T1000 (cell line): ENCODE data around the gene CCM2.

Experiments
- DNase-seq: peaks from one replicate; lab custom pipeline; 2025; ENCODE audit warnings: mixed read lengths; lab: John Stamatoyannopoulos, UW

Gene CCM2

DNA sequence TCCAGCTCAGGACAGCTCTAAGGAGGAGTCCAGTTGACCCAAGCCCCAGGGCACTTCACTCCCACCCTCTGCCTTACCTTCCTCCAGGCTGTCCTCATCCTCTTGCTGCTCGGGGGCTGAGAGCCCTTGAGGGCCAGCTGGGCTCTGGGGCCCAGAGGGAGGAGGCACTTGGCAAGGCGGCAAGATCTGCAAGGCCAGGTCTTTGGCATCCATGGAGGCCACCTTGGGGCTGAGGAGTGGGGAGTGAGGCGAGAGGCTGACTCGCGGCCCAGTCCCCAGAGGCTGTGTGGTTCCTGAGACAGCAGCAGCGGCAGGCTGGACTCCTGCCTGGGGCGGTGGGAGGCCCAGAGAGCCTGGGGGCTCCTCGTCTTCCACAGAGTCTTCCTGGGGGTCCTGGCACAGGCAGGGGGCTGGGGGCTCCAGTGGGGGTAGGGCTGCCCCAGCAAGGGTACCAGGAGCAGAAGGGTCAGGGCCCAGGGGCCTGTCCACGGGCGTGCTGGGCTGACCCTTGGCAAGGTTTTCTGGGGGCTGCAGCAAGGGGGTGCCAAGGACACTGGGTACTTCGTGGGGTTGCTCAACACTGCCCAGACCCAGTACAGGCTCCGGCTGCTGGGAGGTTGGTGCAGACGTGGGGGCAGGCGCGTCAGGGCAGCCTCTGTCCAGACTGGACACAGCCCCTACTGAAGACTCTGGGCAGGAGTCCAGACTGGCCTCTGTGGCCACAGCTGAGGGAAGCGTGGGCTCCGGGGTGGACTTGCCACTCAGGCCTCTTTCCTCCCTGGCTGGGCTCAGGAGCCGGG is 82.2 kb downstream of the CCM2 start:
- no peak for DNase-seq

DNA sequence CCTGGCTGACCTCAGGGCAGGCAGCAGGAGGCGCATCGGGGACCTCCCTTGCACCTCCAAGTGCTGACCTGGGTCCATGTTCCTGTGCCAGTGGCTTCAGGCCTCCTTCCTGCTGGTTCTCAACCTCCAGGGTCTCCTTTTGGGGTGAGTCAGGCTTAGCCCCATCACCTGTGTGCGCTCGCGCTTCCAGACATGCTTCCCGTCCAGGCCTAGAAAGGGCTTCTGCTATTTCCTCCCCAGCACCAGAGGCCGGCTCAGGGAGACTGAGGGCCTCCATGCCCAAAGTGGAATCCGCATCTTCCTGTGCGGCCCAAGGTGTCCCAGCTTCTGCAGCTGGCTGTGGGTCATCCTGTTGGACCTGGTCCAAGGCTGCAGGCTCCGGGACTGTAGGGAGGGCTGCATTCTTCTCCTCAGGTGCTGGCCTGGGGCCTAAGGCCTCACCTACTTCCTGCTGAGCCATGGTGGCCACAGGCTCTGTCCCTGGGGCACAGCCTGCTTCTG is 82.9 kb downstream of the CCM2 start:
- no peak for DNase-seq

DNA sequence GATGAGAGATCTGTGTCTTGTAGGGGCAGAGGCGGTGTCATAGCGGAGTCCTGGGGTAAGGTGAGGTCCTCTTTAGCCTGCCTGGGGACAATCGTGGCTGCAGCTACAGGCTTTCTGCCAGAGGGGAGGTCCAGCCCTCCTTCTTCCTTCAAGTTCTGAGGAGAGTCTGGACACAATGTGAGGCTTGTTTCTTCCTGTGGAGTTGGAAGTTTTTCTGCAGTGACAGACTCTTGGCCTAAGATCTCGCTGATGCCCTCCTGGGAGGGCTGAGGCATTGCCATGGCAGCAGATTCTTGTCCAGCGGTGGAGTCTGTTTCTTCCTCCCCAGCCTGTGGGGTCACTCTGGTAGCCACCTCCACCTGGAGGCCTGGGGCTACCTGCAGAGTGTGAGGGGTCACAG is 84.3 kb downstream of the CCM2 start:
- no peak for DNase-seq

DNA sequence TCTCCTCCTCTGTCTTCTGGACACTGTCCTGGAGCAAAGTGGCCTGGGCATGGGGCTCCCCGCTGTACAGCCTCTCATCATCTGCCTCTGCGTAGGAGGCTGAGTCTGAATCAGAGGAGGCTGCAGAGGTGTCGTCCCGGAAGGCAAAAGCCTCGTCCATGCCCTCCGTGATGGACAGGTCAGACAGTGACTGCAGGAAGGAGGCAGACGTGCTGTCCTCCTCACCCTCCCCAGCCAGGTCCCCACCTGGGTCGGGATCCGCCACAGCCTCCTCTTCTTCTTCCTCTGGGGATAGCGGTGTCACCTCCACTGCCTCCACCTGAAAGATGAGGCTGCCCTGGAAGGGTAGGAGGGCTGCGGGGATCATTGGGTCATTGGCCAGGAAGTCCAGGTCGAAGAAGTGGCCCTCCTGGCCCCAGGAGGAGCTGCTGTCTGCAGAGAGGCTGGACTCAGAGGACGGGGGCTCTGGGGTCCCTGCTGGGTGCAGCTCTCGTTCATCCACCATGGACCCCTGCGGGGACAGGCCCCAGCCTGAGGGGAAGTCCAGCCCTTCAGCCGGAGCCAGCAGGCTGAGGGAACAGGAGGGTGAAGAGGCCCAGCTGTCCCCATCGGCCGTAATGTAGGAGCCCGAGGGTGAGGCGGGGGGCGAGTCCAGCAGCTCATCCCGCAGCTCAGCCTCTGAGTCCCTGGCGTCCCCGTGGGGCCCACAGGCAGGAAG is 85.1 kb downstream of the CCM2 start:
- no peak for DNase-seq

DNA sequence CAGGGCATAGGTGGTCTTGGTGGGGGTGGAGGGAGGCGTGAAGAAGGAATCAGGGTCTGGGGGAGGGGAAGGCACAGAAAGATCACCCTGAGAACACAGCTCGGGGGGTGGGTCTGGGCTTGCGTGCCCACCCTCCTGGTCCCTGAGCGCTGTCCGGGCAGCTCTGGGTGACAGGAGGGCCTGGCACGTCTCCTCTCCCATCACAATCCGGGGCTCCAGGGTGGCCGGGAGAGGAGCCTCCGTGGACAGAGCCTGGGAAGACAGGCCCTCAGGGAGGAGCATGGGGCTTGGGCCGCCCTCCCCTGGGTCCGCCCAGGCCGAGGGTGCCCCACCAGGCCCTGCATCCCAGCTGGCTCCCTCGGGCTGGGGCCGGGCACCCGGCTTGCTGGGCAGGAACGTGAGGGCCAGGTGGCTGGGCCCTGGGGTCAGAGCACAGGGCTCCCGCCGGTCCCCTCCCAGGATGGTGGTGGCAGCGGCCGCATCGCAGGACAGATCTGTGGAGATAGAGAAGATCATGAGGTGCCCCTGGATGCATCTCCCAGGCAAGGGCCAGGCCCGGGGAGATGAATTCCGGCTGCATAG is 85.7 kb downstream of the CCM2 start:
- no peak for DNase-seq

DNA sequence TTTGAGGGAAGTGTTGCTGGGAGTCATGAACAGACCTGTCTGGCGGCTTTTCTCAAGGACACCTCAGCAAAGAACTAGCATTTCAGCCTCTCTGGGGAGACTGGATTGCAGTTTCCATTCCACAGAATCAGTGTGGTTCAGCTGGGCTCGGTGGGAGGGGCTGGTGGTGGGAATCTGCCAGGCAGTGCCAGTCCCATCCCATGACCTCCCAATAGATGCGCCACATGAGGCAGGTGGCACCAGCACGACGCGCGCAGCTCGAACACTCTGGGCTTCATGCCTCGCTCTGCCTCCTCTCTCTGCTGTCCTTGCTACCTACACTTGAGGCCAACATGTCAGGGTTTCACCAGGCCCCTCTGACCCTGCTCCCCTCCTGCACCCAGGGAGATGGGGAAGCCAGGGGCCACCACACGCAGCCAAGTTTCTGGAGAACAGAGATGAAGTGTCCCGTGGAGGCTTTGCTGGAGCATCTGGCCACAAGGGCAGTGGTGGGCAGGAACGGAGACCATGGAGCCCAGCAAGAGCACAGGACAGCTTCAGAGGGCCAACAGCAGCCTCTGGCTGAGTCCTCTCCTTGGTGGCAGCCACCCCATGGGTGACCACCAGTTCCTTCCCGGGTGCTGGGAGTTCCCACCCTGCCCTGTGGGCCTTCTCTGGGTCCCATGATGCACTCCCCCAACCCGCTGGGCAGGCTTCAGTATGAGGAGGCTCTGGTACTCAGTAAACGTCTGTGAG is 86.5 kb downstream of the CCM2 start:
- DNase-seq = no peak

DNA sequence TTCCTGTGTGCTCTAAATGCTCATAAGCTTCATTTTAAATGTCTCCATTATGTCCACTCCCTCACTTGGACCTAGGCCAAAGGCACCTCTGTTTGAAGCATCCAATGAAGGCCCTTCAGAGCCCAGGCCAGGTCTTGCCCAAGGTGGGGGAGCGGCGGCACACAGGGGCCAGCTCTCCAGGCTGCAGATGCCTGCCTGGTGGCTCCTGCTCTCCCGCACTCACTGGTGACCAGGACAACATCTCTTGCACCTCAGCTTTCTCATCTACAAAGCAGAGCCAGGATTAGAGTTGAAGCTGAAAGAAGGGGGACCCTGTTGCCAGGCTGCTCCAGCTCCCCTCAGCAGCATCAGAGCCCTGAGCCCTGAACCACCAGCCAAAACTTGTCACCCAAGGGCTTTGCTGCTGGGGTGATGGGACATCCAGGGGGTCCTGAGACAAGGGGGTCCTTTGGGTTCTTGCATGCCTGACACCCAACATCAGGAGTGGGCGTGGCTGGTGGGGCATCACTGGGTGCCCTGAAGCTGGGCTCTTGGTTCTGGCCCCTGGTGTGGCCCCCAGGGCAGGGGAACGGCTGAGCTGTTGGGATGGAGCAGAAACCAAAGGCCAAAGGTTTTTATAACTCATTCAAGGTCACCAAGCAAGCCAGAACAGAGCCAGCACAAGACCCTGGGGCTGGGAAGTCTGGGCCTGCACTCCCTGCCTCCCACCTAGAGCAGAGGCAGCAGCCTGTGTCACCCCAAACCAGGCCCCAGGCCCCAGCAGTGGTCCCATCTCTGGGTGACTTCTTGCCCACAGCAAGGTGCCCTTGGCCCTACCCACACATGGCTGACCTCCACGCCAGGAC is 87.5 kb downstream of the CCM2 start:
- no peak for DNase-seq

DNA sequence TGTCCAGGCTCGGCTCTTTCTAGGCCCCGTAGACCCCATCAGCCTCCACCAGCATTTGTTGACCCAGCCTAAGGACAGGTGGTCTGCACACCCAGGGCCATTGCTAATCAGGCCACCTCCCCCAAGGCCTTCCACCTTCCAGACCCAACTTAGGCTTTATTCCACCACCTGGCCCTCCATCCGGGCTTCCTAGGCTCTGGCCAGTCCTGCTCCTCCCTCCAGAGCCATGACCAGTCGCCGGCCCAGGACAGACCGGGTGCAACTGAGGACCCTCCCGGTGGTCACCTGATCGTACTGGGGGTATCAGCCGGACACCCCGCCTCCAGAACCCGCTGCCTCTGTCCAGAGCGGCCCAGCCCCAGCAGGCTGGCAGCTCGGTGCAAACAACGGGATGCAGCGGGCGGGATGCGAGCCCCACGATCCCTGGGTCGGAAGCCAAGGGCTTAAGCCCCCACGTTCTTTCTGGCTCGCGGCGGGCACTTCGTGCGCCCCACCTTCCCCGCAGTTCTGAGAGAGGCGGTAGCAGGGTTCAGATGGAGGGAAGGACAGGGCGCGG is 88.2 kb downstream of the CCM2 start:
- DNase-seq = no peak

DNA sequence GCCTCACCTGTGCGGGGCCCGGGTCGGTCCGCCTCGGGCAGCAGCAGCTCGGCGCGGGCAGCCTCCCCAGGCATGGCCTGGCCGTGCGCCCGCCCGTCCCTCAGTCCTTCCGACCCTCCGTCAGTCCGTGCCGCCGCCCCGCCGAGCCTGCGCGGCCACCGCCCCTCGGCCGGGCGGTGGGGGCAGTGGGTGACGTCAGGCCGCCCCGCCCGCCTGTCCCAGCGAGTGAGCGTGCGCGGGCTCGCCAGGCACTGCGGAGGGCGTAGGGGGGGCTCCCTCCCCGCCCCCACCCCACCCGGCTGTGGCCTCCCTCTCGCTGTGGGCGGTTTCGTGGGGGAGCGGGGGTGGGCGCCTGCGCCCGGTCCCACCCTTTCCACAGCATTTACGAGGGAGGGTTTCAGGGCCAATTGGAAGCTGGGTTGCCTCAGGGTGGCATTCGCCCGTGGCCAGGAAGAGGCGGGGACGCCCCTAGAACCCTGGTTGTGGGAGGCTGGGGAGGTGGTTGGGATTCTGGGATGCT is 88.9 kb downstream of the CCM2 start, which contains the start of gene NACAD:
Gene NACAD (minus strand): TSS at position 149 of the 520 bp plus-strand sequence. CDS start 75 bp downstream, at position 74.
- DNase-seq = peak; percentile 24

DNA sequence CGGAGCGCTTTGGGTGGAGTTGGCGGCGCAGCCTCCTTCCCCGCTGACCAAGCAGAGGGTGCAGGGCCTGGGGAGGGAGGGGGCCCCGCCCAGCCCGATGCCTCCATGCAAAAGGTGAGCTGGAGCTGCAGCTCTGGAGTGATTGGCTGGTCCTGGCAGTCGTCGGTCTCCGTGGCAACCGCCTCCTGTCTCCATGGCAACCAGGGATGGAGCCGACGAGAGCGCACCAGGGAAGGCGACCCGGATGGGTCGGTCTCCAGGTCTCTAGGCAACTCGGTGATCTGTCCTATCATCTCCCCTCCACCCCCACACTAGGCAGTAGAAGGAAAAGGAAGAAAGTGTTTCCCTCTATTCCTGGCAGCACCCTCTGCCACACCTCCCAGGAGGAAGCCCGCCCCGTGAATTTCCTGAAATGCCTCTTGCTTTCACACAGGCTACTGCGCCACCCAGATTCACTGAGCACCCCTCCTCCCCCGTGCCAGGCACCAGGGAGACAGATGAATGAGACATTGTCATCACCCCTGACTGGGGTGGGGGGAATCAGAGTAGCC is 89.4 kb downstream of the CCM2 start:
- DNase-seq = peak; percentile 24

DNA sequence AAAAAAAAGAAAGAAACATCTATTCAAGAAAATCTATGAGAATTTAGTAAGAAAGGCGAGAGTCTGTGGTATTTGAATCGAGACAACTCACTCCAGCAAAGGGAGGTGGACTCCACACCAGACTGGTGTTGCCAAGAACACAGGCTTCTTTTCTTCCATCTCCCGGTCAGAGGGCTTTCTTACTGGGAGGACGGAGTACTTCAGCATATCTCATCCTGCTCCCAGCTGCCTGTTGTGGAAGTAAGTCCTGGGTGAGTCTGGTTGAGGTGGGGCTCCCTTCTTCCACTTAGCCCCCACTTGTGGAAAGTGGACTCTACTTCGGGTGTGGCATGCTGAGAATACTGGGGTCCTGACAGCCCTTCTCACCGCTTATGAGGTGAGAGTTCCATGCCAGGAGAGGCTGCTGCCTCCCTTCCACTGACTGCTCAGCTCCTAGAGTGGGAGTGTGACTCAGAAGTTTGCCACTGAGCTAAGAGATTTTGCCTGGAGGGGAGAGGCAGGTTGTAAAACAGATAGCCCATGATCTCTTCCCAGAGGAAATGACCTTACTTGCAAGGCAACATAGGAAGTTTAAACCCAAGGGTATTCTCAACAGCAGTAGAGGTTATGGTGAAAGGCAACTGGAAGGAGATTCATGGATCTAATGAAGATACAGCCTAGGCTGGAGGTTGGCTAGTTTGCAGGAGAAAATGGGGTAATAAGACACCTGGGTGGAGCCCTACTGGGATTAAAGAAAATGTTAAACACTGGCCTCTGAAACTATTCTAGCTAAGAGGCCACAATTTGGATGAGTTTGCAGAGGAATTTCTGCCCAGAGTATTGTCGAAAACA is 92.3 kb downstream of the CCM2 start:
- DNase-seq = peak; percentile 74

DNA sequence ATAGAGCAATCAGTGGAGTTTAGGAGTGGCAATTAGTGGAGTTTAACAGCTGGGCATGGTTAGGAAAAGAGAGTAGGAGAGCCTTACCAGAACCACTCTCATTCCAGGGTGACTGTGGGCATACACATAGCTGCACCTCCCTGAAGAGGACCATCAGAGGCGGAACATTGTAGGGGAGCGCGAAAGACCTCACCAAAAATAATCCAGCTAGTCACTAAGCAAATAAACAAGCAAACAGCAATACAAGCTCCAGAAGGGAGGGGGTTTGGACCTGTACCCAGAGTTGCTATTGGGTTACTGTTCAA is 92.9 kb downstream of the CCM2 start:
- DNase-seq = no peak

DNA sequence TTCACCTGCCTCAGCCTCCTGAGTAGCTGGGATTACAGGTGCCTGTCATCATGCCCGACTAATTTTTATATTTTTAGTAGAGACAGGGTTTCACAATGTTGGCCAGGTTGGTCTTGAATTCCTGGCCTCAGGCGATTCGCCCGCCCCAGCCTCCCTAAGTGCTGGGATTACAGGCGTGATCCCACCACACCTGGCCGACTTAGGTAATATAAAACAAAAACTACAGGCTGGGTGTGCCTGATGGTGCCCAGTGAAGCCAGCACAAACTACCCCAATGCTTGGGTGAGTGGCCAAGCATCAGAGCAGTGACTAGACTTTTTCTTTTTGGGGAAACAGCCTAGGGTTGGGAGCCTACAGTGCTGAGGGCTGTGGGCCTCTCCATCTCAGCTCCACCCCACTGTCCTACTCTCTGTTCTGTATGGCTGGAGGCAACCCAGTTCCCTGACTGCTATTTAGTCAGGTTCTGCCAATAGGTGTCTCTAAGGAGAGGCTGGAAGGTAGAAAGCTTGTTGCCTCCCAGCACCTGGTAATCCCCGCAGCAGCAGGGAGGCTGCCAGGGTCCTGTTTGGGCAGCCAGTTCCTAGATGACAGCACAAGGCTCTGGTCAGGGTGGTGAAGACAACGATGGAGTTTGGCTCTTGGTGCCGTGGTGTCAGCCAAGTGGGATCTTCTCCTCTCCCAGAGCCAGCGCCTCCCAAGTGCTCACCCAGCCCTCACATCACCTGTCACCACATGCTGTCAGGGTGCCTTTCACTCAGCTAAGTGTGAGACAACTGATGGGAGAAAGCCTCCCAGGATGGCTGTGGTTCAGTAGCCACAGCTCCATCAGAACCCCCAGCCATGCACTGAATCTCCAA is 99.2 kb downstream of the CCM2 start:
- no peak for DNase-seq

DNA sequence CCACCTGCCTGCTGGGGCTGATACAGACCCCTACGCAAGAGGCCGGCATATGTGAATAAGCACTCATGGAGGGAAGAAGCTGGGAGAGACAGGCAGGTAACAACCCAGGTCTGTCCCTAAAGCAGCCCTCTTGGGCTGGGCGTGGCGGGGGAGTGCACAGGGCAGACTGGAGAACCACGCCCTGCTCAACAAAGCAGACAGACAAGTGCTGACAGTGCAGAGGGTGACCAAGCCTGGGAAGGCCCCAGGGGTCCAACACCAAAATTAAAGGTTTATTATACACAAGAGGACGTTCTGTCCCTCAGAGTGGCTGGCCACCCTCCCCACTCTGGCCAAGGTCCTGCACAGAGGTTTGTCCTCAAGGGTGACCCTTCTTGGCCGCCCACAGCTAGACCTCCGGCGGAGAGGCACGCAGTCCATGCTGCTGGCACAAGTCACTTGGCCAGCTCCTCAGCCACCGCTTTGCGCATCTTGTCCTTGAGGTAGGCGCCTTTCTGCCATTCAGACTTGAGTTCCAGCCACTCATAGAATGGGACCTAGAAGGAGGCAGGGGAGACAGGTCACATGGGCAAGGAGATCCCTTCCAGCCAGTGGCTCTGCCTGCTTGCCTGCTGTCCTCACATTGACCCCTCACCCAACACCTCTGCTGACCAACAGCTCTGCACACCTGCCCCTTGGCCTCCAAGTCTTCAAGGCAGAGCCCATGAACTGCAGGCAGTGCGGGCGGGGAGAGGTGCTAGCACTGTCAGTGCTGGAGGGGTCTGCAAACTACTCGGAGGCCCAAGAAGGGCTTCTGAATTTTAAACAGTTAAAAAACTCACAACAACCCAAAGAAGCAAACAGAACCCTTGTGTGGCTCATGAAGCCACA is 100.1 kb downstream of the CCM2 start:
- DNase-seq = no peak

DNA sequence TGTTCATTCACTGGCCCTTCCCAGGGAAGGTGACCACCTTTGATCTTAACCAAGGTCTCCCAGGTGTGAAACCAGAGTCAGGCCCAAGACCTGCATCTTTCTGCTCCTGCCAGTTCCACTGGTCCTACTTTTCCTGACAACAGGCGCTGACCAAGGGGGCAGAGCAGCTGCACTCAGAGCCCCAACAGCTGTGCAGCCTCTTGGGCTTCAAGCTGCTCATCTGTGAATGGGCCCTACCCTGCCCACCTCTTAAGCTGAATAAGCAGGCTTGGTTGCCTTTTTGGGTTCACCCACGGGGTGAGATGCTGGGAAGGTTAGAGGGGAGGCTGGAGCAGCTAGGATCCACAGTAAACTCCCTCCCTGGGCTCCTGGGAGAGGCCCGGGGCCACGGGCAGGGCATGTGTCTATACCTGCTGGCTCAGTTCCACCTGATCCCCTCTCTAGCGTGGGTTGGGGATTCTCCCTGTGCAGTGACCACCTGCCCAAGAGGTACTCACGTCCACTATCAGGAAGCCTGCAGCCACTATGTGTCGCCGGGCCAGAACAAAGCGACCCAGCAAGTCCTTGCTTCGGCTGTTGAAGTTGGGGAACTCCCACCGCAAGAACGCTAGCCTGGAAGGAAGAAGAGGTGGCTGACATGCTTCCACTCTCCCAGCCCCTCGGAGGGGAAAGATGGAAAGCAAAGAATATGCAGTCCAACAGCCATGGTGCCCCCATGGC is 100.9 kb downstream of the CCM2 start:
- no peak for DNase-seq

DNA sequence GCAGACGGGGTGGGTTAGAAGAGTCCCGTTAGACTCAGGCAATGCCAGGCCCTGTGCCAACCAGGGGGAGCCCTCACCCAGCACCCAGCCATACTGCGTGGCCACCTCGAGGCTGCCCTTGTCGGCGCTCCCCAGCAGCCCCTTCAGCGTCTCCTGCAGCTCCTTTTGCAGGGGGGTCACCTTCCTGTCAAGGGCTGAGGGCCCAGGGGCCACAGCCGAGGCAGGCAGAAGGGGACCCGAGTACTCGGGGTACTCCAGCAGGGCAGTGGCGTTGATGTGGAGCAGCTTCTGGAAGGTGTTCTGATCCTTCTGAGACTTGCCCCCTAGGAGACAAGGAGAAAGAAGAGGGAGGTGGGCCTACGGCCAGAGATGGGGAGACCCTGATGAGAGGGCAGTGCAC is 101.7 kb downstream of the CCM2 start:
- no peak for DNase-seq
